Motor neuron (in vitro differentiated cells): ENCODE data around the gene UBE2QL1. TPM values are rescaled to one million over a fixed set of nuclear protein-coding genes. Genes with fewer than 3 reads are reported as not detected.
A peak's percentile ranks its signal among the peaks of the same experiment; 100 is the strongest.

Source experiments
- ATAC-seq, 8 experiments: fragments of 200-7000 bp; cut with Tn5 transposase; replicated peaks in 6 of 8; 2 replicates each; pipeline ENCODE4 v1.8.0; 2021; ENCODE audit warnings: mild to moderate bottlenecking in 8 of 8, moderate library complexity in 8 of 8
- H3K27ac ChIP-seq, 2 donors: fragments of 250-450 bp; sonication (Bioruptor Pico); 2 replicates each; pipeline ENCODE4 v1.9.0; 2021; ENCODE audit warnings: antibody characterized with exemption in 2 of 2, mild to moderate bottlenecking in 2 of 2, moderate library complexity in 1 of 2
- H3K4me1 ChIP-seq, 2 donors: fragments of 250-450 bp; sonication (Bioruptor Pico); replicated peaks in 1 of 2; 2 replicates each; pipeline ENCODE4 v1.6.1; 2021; ENCODE audit warnings: antibody characterized with exemption in 2 of 2, mild to moderate bottlenecking in 2 of 2, moderate library complexity in 1 of 2
- H3K4me3 ChIP-seq, 5 donors: fragments of 250-450 bp; sonication (Bioruptor Pico); 2 replicates each; pipeline ENCODE4 v1.9.0; 2021; ENCODE audit warnings: antibody characterized with exemption in 5 of 5, mild to moderate bottlenecking in 5 of 5, moderate library complexity in 4 of 5
- WGBS, 10 experiments: fragments of 450-650 bp; shearing (Covaris generic); methylation state at CpG; one replicate each; pipeline ENCODE4 v1.0.0; 2022; 5-methylcytosine and 5-hydroxymethylcytosine counted together
- in situ Hi-C, 9 experiments: fragments of 400-800 bp; cut with MboI; loops; one replicate each; pipeline ENCODE4 v1.15.0; 2021; ENCODE audit warnings: low sequenced_read_pairs in 9 of 9, low pct_unique_long_range_greater_than_20kb in 2 of 9; ENCODE audit not compliant: unreplicated experiment in 9 of 9
- total RNA-seq, 8 experiments: library from RNA; unstranded; fragments of 300-600 nt; gene quantifications; 2 replicates each; pipeline versions ENCODE4 v1.2.3 to v1.2.4, GENCODE V29; 2022

The UBE2QL1 gene
- total RNA-seq, 8 experiments from 2014 or later, result 0.28 to 45.4 (median 26.5) TPM; not detected in 2

- 0 to 100% (median 90%) methylated on average over 1 to 6 of the region's 10 CpGs; no CpG with 5 or more reads in 2 of the 10 experiments for WGBS, 10 experiments
- in situ Hi-C loops, result no loop called here
These were observed 41.1 kb downstream of the UBE2QL1 start for GRCh38 chr5:6489643-6490185.

GRCh38 chr5:6490246-6490645 is 41.6 kb downstream of the UBE2QL1 start:
- no peak for ATAC-seq
- Histone ChIP-seq H3K4me3 (no peak overlapping the region), H3K27ac (no peak overlapping the region), H3K4me1 (peaks cover 7 to 30% of the 10 kb centered on the region in 2 donors)
- in situ Hi-C loops, result no loop called here
- 10 to 100% (median 55%) methylated on average over 1 to 7 of the region's 9 CpGs; no CpG with 5 or more reads in 2 of the 10 experiments for WGBS, 10 experiments

More at GRCh38 chr5:6489643-6490185, 41.1 kb downstream of the UBE2QL1 start:
- H3K27ac ChIP-seq, result no peak overlapping the region
- no peak overlapping the region for H3K4me3 ChIP-seq
- H3K4me1 ChIP-seq, result peaks cover 7 to 30% of the 10 kb centered on the region in 2 donors
- ATAC-seq, result no peak

GRCh38 chr5:6490693-6491092 is 42.0 kb downstream of the UBE2QL1 start:
- H3K4me1 ChIP-seq, result peaks cover 7 to 30% of the 10 kb centered on the region in 2 donors
- in situ Hi-C loops, result no loop called here
- no peak overlapping the region for H3K27ac ChIP-seq
- 10 to 100% (median 48%) methylated on average over 1 to 2 of the region's 3 CpGs; no CpG with 5 or more reads in 4 of the 10 experiments for WGBS, 10 experiments
- no peak for ATAC-seq
- H3K4me3 ChIP-seq, result no peak overlapping the region

GRCh38 chr5:6491196-6491918 is 42.7 kb downstream of the UBE2QL1 start:
- ATAC-seq, result peak in 1 of 8 experiments; percentile 44
- no peak overlapping the region for H3K27ac ChIP-seq
- no peak overlapping the region for H3K4me3 ChIP-seq
- in situ Hi-C loops, result no loop called here
- 20 to 92% (median 54%) methylated on average over 1 to 27 of the region's 32 CpGs; no CpG with 5 or more reads in 2 of the 10 experiments for WGBS, 10 experiments
- H3K4me1 ChIP-seq, result peaks cover 7 to 30% of the 10 kb centered on the region in 2 donors

GRCh38 chr5:6491919-6492290 is 43.2 kb downstream of the UBE2QL1 start:
- Histone ChIP-seq H3K4me1 (peaks cover 6 to 28% of the 10 kb centered on the region in 2 donors), H3K27ac (no peak overlapping the region), H3K4me3 (no peak overlapping the region)
- ATAC-seq, result no peak
- in situ Hi-C loops, result no loop called here
- WGBS, 10 experiments, result 27 to 87% (median 67%) methylated on average over 1 to 9 of the region's 13 CpGs; no CpG with 5 or more reads in 1 of the 10 experiments

GRCh38 chr5:6492934-6493333 is 44.3 kb downstream of the UBE2QL1 start:
- WGBS, 10 experiments, result 20 to 100% (median 86%) methylated on average over 1 to 4 of the region's 4 CpGs; no CpG with 5 or more reads in 2 of the 10 experiments
- Histone ChIP-seq H3K4me1 (peaks cover 0 to 17% of the 10 kb centered on the region in 2 donors), H3K4me3 (no peak overlapping the region), H3K27ac (no peak overlapping the region)
- in situ Hi-C loops, result no loop called here
- no peak for ATAC-seq

- H3K4me3 ChIP-seq, result no peak overlapping the region
- H3K27ac ChIP-seq, result no peak overlapping the region
- 29 to 100% (median 90%) methylated on average over 2 to 9 of the region's 9 CpGs; no CpG with 5 or more reads in 1 of the 10 experiments for WGBS, 10 experiments
- ATAC-seq, result no peak
- in situ Hi-C loops, result no loop called here
- peaks cover 0 to 11% of the 10 kb centered on the region in 2 donors for H3K4me1 ChIP-seq
These were observed 45.2 kb downstream of the UBE2QL1 start for GRCh38 chr5:6493681-6494454.

- ATAC-seq, result no peak
- Histone ChIP-seq H3K27ac (no peak overlapping the region), H3K4me1 (peaks cover 0 to 11% of the 10 kb centered on the region in 2 donors), H3K4me3 (no peak overlapping the region)
- in situ Hi-C loops, result no loop called here
- 30 to 100% (median 62%) methylated on average over 1 to 3 of the region's 5 CpGs; no CpG with 5 or more reads in 4 of the 10 experiments for WGBS, 10 experiments
These were observed 46.3 kb downstream of the UBE2QL1 start for GRCh38 chr5:6494939-6495338.

GRCh38 chr5:6495433-6496206 is 47.0 kb downstream of the UBE2QL1 start:
- Histone ChIP-seq H3K4me1 (peaks cover 0 to 11% of the 10 kb centered on the region in 2 donors), H3K4me3 (no peak overlapping the region), H3K27ac (no peak overlapping the region)
- no peak for ATAC-seq
- WGBS, 10 experiments, result 5 to 100% (median 73%) methylated on average over 1 to 8 of the region's 8 CpGs
- in situ Hi-C loops, result no loop called here

GRCh38 chr5:6496207-6496584 is 47.5 kb downstream of the UBE2QL1 start:
- WGBS, 10 experiments, result 41 to 90% (median 75%) methylated on average over 2 to 5 of the region's 5 CpGs
- no peak overlapping the region for H3K27ac ChIP-seq
- peak in 1 of 8 experiments; percentile 54 for ATAC-seq
- H3K4me3 ChIP-seq, result no peak overlapping the region
- H3K4me1 ChIP-seq, result peaks cover 0 to 8% of the 10 kb centered on the region in 2 donors
- in situ Hi-C loops, result no loop called here

- WGBS, 10 experiments, result 7 to 94% (median 69%) methylated on average over 2 to 6 of the region's 6 CpGs; no CpG with 5 or more reads in 1 of the 10 experiments
- in situ Hi-C loops, result no loop called here
These were observed 48.0 kb downstream of the UBE2QL1 start for GRCh38 chr5:6496636-6497035.

GRCh38 chr5:6497262-6497661 is 48.6 kb downstream of the UBE2QL1 start:
- in situ Hi-C loops, result no loop called here
- Histone ChIP-seq H3K4me3 (no peak overlapping the region), H3K27ac (no peak overlapping the region), H3K4me1 (no peaks in the 10 kb centered on the region)
- ATAC-seq, result no peak
- 86 to 100% (median 88%) methylated on average over 1 of the region's 1 CpG; no CpG with 5 or more reads in 7 of the 10 experiments for WGBS, 10 experiments

More at GRCh38 chr5:6496636-6497035, 48.0 kb downstream of the UBE2QL1 start:
- no peak overlapping the region for H3K27ac ChIP-seq
- H3K4me1 ChIP-seq, result peaks cover 0 to 4% of the 10 kb centered on the region in 2 donors
- no peak for ATAC-seq
- no peak overlapping the region for H3K4me3 ChIP-seq
